ENCODE measurements around the gene TEX35.
A peak's percentile ranks its signal among the peaks of the same experiment; 100 is the strongest.

Gene TEX35

DNA sequence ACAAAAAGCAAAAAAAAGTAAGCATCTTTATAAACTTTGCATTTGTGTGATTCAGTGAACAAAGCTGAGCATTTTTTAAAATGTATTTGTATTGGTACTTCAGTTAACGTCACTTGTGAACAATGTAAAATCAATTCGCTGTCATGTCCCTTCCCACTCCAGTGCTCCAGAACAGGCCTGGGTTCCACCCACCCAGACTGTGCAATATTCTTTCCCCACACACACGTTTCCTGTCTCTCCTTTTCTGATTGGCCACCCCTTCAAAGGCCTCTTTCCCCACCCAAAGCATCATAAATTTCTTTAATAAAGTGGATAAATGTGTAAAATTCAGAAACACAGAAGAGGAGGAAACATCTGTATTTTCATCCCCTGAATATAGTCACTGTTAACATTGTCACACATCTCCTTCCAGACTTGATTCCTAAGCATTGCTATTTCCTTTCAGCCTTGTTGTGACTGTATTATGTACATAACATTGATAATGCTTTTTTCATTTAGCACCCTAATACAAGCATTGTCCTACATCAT lies 28.1 kb upstream of the TEX35 start:
- Histone ChIP-seq H3K9me3 (ENCODE audit: control insufficient read depth in 5 of 5, low read length in 5 of 5) (no peaks in the 10 kb centered on the region), H3K27ac (ENCODE audit: low read depth, low read length) (no peak overlapping the region), H3K4me3 (ENCODE audit: low read depth in 1 of 5, low read length in 5 of 5) (no peak overlapping the region), H3K36me3 (ENCODE audit: control insufficient read depth in 5 of 5, insufficient read depth in 5 of 5, low read length in 5 of 5) (peaks cover 0 to 3% (median 2%) of the 10 kb centered on the region in 5 donors), H3K4me1 (ENCODE audit: control insufficient read depth in 5 of 5, insufficient read depth in 5 of 5, low read length in 5 of 5) (peaks cover 0 to 22% (median 11%) of the 10 kb centered on the region in 5 donors), H3K27me3 (ENCODE audit: control insufficient read depth in 5 of 5, insufficient read depth in 4 of 5, low read length in 5 of 5) (peaks cover 3 to 19% (median 9%) of the 10 kb centered on the region in 5 donors), H3K9ac (ENCODE audit: low read length in 5 of 5) (no peak overlapping the region)

DNA sequence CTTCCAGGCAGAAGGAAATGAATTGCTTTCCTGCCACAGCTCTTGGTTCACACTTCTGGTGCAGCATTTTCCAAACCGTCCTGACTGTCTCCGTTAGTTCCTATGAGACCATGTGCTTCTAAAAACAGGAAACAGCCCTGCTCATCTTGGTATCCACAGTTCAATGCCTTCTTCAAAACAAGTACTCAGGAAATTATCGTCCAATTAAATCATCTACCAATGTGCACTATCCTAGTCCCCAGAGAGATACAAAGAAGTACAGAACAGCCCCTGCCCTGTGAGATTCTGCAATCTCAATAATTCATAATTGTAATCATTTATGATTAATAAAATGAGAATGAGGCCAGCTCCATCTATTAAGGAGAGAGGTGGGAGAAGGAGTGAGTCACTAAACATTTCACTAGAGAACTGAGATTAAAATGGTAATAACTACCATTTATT lies 27.3 kb upstream of the TEX35 start:
- Histone ChIP-seq H3K27me3 (ENCODE audit: control insufficient read depth in 5 of 5, insufficient read depth in 4 of 5, low read length in 5 of 5) (peaks cover 3 to 19% (median 9%) of the 10 kb centered on the region in 5 donors), H3K9me3 (ENCODE audit: control insufficient read depth in 5 of 5, low read length in 5 of 5) (no peaks in the 10 kb centered on the region), H3K9ac (ENCODE audit: low read length in 5 of 5) (no peak overlapping the region), H3K27ac (ENCODE audit: low read depth, low read length) (no peak overlapping the region), H3K4me1 (ENCODE audit: control insufficient read depth in 5 of 5, insufficient read depth in 5 of 5, low read length in 5 of 5) (peaks cover 0 to 22% (median 11%) of the 10 kb centered on the region in 5 donors), H3K4me3 (ENCODE audit: low read depth in 1 of 5, low read length in 5 of 5) (no peak overlapping the region), H3K36me3 (ENCODE audit: control insufficient read depth in 5 of 5, insufficient read depth in 5 of 5, low read length in 5 of 5) (no peaks in the 10 kb centered on the region)

DNA sequence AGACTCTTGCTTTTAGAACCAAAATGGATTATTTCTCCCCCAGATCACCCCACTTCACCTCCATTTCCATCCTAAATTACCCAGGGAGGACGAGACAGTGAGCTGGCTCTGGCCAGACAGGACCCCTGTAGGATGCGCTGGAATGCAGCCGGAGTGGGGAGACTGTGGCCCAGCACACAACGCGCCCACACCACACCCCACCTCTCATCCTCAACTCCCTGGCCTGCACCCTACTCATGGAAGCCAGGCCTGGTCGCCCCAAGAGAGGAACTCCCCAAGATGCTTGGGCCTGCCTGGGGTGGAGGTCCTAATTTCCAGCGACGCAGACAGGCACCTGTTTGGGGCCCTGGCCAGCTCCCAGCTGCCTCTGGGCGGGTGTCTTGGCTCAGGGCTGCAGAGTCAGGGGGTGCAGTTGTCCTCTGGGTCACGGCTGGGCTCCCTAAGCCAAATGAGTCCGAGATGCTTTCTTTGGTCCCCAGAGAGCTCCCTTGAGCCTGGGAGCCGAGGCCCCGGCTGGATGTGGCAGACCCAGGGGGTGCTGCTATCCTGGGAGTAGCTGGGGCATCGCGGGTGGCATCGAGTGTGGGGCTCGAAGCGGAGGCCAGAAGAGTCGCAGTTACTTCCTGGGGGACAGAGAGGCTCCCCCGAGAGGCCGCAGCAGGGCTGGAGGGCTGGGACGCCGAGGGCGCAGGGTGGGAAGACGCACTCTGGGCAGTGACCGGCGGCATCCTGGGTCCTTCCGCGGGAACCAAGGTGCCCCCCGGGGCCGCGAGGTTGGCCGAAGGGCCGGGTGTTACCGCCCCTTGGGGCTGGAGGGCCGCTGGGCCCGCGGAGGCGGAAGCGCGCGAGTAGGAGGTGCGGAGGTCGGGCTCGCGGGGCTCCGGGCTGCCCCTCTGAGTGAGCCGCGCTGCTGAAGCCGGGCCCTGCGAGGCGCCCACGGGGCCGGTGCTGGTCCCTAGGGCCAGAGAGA lies 26.5 kb upstream of the TEX35 start:
- peak overlapping the region in 2 of 5 donors; percentile 35 to 39 for H3K9ac ChIP-seq (ENCODE audit: low read length in 5 of 5)
- no peaks in the 10 kb centered on the region for H3K9me3 ChIP-seq (ENCODE audit: control insufficient read depth in 5 of 5, low read length in 5 of 5)
- H3K36me3 ChIP-seq (ENCODE audit: control insufficient read depth in 5 of 5, insufficient read depth in 5 of 5, low read length in 5 of 5): no peaks in the 10 kb centered on the region
- peaks cover 3 to 19% (median 9%) of the 10 kb centered on the region in 5 donors for H3K27me3 ChIP-seq (ENCODE audit: control insufficient read depth in 5 of 5, insufficient read depth in 4 of 5, low read length in 5 of 5)
- H3K4me3 ChIP-seq (ENCODE audit: low read depth in 1 of 5, low read length in 5 of 5): peak overlapping the region in 3 of 5 donors; percentile 45 to 50 (median 46)
- no peak overlapping the region for H3K27ac ChIP-seq (ENCODE audit: low read depth, low read length)
- H3K4me1 ChIP-seq (ENCODE audit: control insufficient read depth in 5 of 5, insufficient read depth in 5 of 5, low read length in 5 of 5): peaks cover 0 to 22% (median 11%) of the 10 kb centered on the region in 5 donors

DNA sequence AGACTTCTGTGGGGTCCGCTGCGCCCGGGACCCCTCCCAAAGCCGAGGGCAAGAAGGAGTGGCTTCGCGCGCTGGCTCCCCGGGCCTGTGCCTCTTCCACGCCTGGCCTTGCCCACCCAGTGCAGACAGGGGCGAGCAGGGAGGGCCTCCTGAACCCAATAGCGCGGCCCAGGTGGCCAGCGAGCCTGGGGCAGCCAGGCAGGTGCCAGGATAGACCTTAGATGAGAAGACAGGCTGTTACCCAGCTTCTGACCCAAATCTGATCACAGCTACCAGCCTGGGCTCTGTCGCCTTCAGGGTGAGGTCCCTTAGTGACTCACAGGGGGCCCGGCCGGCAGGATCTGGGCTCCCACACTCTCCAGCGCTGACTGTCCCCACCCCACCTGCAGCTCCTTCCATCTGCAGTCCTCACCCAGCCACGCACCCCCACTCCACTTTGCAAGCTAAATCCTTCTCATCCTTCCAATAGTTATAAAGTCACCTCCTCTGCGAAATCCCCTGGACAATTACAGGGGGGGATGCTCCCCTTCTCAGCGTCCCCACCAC lies 25.8 kb upstream of the TEX35 start:
- Histone ChIP-seq H3K27ac (ENCODE audit: low read depth, low read length) (no peak overlapping the region), H3K4me3 (ENCODE audit: low read depth in 1 of 5, low read length in 5 of 5) (peak overlapping the region in 3 of 5 donors; percentile 45 to 50 (median 46)), H3K36me3 (ENCODE audit: control insufficient read depth in 5 of 5, insufficient read depth in 5 of 5, low read length in 5 of 5) (no peaks in the 10 kb centered on the region), H3K4me1 (ENCODE audit: control insufficient read depth in 5 of 5, insufficient read depth in 5 of 5, low read length in 5 of 5) (peaks cover 0 to 22% (median 11%) of the 10 kb centered on the region in 5 donors), H3K27me3 (ENCODE audit: control insufficient read depth in 5 of 5, insufficient read depth in 4 of 5, low read length in 5 of 5) (peaks cover 3 to 19% (median 9%) of the 10 kb centered on the region in 5 donors), H3K9ac (ENCODE audit: low read length in 5 of 5) (peak overlapping the region in 1 of 5 donors; percentile 35), H3K9me3 (ENCODE audit: control insufficient read depth in 5 of 5, low read length in 5 of 5) (no peaks in the 10 kb centered on the region)

DNA sequence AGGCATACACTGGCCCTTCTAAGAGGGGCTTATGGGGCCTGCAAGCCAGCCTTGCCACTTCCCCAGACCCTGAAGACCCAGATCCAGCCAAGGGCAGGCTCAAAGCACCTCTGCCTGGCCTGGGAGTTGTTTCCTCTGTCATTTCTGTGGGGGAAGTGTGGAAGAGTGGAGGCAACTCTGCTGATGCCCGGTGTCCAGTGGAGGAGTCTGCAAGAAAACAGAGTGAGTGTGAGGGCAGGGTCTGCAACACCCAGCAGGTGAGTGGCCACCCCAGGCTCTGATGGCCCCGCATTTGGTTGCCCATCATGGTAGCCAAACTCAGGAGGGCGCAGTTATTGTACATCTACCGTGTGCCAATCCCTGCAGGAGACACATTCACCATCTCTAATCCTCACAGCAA lies 24.5 kb upstream of the TEX35 start:
- Histone ChIP-seq H3K27me3 (ENCODE audit: control insufficient read depth in 5 of 5, insufficient read depth in 4 of 5, low read length in 5 of 5) (peaks cover 3 to 19% (median 9%) of the 10 kb centered on the region in 5 donors), H3K9me3 (ENCODE audit: control insufficient read depth in 5 of 5, low read length in 5 of 5) (no peaks in the 10 kb centered on the region), H3K4me3 (ENCODE audit: low read depth in 1 of 5, low read length in 5 of 5) (no peak overlapping the region), H3K27ac (ENCODE audit: low read depth, low read length) (no peak overlapping the region), H3K9ac (ENCODE audit: low read length in 5 of 5) (no peak overlapping the region), H3K36me3 (ENCODE audit: control insufficient read depth in 5 of 5, insufficient read depth in 5 of 5, low read length in 5 of 5) (no peaks in the 10 kb centered on the region), H3K4me1 (ENCODE audit: control insufficient read depth in 5 of 5, insufficient read depth in 5 of 5, low read length in 5 of 5) (peaks cover 0 to 22% (median 11%) of the 10 kb centered on the region in 5 donors)

DNA sequence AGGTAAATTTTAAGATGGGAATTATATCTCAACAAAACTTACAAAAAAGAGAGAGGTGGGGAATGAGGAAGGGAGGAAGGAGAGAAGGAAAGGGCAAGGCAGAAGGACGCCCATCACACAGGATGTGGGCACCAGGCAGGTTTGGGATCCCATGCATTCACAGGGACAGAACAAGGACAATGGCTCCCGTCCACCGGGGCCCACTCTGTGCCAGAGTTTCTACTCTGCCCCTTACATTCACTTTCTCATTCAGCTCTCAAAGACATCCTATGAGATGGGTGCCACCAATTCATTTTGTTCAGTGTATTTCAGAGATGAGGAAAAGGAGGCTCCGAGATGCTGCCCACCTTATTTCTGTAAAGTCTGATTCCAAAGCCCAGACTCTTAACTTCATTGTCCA lies 23.5 kb upstream of the TEX35 start:
- peaks cover 3 to 19% (median 9%) of the 10 kb centered on the region in 5 donors for H3K27me3 ChIP-seq (ENCODE audit: control insufficient read depth in 5 of 5, insufficient read depth in 4 of 5, low read length in 5 of 5)
- no peaks in the 10 kb centered on the region for H3K36me3 ChIP-seq (ENCODE audit: control insufficient read depth in 5 of 5, insufficient read depth in 5 of 5, low read length in 5 of 5)
- peaks cover 0 to 22% (median 11%) of the 10 kb centered on the region in 5 donors for H3K4me1 ChIP-seq (ENCODE audit: control insufficient read depth in 5 of 5, insufficient read depth in 5 of 5, low read length in 5 of 5)

DNA sequence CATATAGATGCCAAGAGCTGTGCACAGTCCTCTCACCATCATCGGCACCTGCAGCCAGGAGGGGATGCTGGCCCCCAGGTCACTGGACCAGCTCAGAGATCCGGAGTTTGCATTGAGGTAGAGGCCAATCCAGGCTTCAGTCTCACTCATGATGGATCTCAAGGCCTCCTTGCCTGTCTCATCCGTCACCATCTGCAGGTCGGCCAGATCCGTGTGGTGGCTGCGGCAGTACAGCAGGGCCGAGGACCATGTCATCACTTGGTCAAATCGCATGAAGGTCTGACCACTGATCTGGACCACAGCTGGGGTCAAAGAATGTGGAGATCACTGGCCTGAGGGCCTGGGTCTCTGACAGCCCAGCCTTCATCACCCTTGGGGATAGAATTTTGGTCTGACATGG lies 22.8 kb upstream of the TEX35 start:
- H3K9ac ChIP-seq (ENCODE audit: low read length in 5 of 5): no peak overlapping the region
- no peaks in the 10 kb centered on the region for H3K9me3 ChIP-seq (ENCODE audit: control insufficient read depth in 5 of 5, low read length in 5 of 5)
- H3K4me1 ChIP-seq (ENCODE audit: control insufficient read depth in 5 of 5, insufficient read depth in 5 of 5, low read length in 5 of 5): peaks cover 0 to 20% (median 11%) of the 10 kb centered on the region in 5 donors
- no peaks in the 10 kb centered on the region for H3K36me3 ChIP-seq (ENCODE audit: control insufficient read depth in 5 of 5, insufficient read depth in 5 of 5, low read length in 5 of 5)
- no peak overlapping the region for H3K4me3 ChIP-seq (ENCODE audit: low read depth in 1 of 5, low read length in 5 of 5)
- H3K27ac ChIP-seq (ENCODE audit: low read depth, low read length): no peak overlapping the region
- H3K27me3 ChIP-seq (ENCODE audit: control insufficient read depth in 5 of 5, insufficient read depth in 4 of 5, low read length in 5 of 5): peaks cover 3 to 19% (median 9%) of the 10 kb centered on the region in 5 donors

More for the DNA sequence above, 23.5 kb upstream of the TEX35 start:
- no peaks in the 10 kb centered on the region for H3K9me3 ChIP-seq (ENCODE audit: control insufficient read depth in 5 of 5, low read length in 5 of 5)
- no peak overlapping the region for H3K9ac ChIP-seq (ENCODE audit: low read length in 5 of 5)
- no peak overlapping the region for H3K27ac ChIP-seq (ENCODE audit: low read depth, low read length)
- no peak overlapping the region for H3K4me3 ChIP-seq (ENCODE audit: low read depth in 1 of 5, low read length in 5 of 5)

DNA sequence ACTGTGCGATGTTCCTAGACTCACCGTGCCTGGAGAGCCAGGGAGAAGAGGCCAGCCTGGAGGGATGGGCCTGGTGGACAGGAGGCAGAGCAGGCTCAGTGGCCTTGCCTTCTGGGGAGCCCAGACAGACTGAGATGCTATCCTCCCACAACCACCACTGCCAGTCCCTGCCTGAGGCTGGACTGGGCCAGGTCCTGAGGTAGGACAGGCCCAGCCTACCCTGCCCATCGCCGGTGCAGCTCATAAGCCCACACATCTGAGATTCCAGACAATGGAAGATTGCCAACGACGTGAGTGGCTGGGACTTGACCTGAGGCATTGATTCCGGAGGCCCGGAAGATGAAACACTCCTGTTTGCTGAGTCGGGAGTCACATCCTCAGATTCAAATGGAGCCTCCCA lies 21.9 kb upstream of the TEX35 start:
- H3K9ac ChIP-seq (ENCODE audit: low read length in 5 of 5): no peak overlapping the region
- peaks cover 0 to 13% (median 11%) of the 10 kb centered on the region in 5 donors for H3K4me1 ChIP-seq (ENCODE audit: control insufficient read depth in 5 of 5, insufficient read depth in 5 of 5, low read length in 5 of 5)
- no peaks in the 10 kb centered on the region for H3K9me3 ChIP-seq (ENCODE audit: control insufficient read depth in 5 of 5, low read length in 5 of 5)
- H3K4me3 ChIP-seq (ENCODE audit: low read depth in 1 of 5, low read length in 5 of 5): no peak overlapping the region
- H3K27ac ChIP-seq (ENCODE audit: low read depth, low read length): no peak overlapping the region
- H3K27me3 ChIP-seq (ENCODE audit: control insufficient read depth in 5 of 5, insufficient read depth in 4 of 5, low read length in 5 of 5): peaks cover 3 to 19% (median 9%) of the 10 kb centered on the region in 5 donors
- no peaks in the 10 kb centered on the region for H3K36me3 ChIP-seq (ENCODE audit: control insufficient read depth in 5 of 5, insufficient read depth in 5 of 5, low read length in 5 of 5)

DNA sequence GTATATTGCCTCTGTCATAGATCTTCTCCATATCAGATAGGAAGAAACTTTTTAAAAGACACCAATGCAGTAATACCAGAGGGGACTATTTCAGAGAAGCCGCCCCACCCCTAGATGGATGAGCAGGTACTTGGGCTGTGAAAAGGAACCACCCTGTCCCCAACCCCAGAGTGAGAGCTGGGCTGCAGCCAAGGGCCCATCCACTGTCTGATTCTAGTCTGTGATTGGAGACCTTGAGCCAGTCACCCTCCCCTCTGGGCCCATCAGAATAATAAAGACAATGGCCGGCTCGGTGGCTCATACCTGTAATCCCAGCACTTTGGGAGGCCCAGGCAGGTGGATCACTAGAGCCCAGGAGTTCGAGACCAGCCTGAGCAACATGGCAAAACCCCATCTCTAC lies 21.2 kb upstream of the TEX35 start:
- H3K9me3 ChIP-seq (ENCODE audit: control insufficient read depth in 5 of 5, low read length in 5 of 5): no peaks in the 10 kb centered on the region
- no peak overlapping the region for H3K27ac ChIP-seq (ENCODE audit: low read depth, low read length)
- H3K27me3 ChIP-seq (ENCODE audit: control insufficient read depth in 5 of 5, insufficient read depth in 4 of 5, low read length in 5 of 5): peaks cover 3 to 15% (median 7%) of the 10 kb centered on the region in 5 donors
- no peak overlapping the region for H3K4me3 ChIP-seq (ENCODE audit: low read depth in 1 of 5, low read length in 5 of 5)
- H3K9ac ChIP-seq (ENCODE audit: low read length in 5 of 5): no peak overlapping the region
- H3K4me1 ChIP-seq (ENCODE audit: control insufficient read depth in 5 of 5, insufficient read depth in 5 of 5, low read length in 5 of 5): peaks cover 0 to 6% (median 5%) of the 10 kb centered on the region in 5 donors
- no peaks in the 10 kb centered on the region for H3K36me3 ChIP-seq (ENCODE audit: control insufficient read depth in 5 of 5, insufficient read depth in 5 of 5, low read length in 5 of 5)

All from subcutaneous abdominal adipose tissue (tissue), 5 donors.